ENCODE data around the gene CCDC170. TPM values are rescaled to one million over a fixed set of nuclear protein-coding genes. Genes with fewer than 3 reads are reported as not detected.

Gene CCDC170
- total and polyA plus RNA-seq, 2 of the 8 experiments (the other 6 are each of a cell fraction or from before 2014, with no cell fraction given): 0.06 to 0.09 TPM

DNA sequence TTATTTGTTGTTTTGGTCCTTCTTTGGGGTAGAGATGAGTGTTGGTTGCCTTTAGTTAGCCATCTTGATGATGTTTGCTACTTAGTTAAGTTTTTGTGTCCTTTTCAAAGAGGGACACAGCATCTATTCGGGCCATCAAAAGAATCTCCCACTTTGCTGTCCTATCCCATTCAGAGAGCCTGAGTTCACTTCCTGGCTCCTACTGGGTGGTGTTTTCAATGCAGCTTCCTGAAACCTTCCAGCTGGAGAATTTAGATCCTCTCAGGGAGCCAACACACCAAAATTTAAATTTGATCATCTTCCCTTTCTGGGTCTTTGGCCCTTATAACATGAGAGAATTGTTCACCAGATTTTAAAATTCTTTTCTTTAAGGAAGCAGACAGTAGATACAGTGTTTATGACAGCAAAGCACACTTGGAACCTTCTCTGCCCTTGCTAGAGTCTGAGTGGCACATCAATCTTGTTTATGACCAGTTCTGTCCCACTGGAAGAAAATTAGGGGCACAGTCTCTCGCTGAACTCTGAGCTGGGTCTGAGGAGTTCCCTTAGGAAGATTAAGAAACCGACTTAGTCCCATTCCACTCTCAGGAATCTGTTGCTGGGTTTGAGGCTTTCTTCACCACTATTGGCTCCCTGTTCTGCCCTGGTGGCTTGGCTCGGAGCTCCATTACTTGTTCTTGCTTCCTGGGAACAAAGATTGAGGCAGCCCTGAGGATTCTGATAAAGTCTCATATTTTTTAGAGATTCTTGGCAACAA lies 115.5 kb downstream of the CCDC170 start (continued):
- TF ChIP-seq, protein P1, sequence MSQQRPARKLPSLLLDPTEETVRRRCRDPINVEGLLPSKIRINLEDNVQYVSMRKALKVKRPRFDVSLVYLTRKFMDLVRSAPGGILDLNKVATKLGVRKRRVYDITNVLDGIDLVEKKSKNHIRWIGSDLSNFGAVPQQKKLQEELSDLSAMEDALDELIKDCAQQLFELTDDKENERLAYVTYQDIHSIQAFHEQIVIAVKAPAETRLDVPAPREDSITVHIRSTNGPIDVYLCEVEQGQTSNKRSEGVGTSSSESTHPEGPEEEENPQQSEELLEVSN (IDR thresholded peaks at IDR 0.05): no peak
- no peak for TF ChIP-seq JUND (IDR thresholded peaks at IDR 0.05; ENCODE audit: low read length)
- TF ChIP-seq CBX5 (IDR thresholded peaks at IDR 0.05; ENCODE audit: low read depth, low read length): no peak
- TF ChIP-seq CEBPB (IDR thresholded peaks at IDR 0.05; ENCODE audit: low read depth, low read length): no peak
- TF ChIP-seq NRF1 (IDR thresholded peaks at IDR 0.05; ENCODE audit: low read depth, low read length): no peak
- no peak for TF ChIP-seq KDM4A (IDR thresholded peaks at IDR 0.05; ENCODE audit: low read depth, low read length, severe bottlenecking)
- no peak for TF ChIP-seq BCL11A (IDR thresholded peaks at IDR 0.05; ENCODE audit: low read depth in 2 of 2, low read length in 2 of 2)
- no peak for TF ChIP-seq ZNF274 (IDR thresholded peaks at IDR 0.05; ENCODE audit: borderline replicate concordance, extremely low read depth, low read length)
- TF ChIP-seq GTF2F1 (IDR thresholded peaks at IDR 0.05; ENCODE audit: borderline replicate concordance, low read depth, low read length): no peak
- TF ChIP-seq SIX5 (IDR thresholded peaks at IDR 0.05; ENCODE audit: low read depth, low read length): no peak
